ENCODE data around the gene TOR1AIP1.

The TOR1AIP1 gene

GRCh38 chr1:179966551-179966950 lies 84.5 kb downstream of the TOR1AIP1 start:
- Histone ChIP-seq H3K9me3 (ENCODE audit: control insufficient read depth, insufficient read depth, low read depth, low read length) (no peaks in the 10 kb centered on the region), H3K4me1 (ENCODE audit: control insufficient read depth, insufficient read depth, low read length) (peaks cover 6% of the 10 kb centered on the region; the same call in 1 of the 2 replicates), H3K36me3 (ENCODE audit: control insufficient read depth in 2 of 2, insufficient read depth in 1 of 2, low read length in 2 of 2) (no peaks in the 10 kb centered on the region), H3K4me3 (ENCODE audit: low read depth, low read length) (no peak overlapping the region), H3K27ac (ENCODE audit: extremely low read depth, low read depth, low read length) (no peak overlapping the region)
- TF ChIP-seq ZNF335 (tag by site-specific recombination; conservative IDR thresholded peaks at IDR 0.05) (no peak), GLIS1 (tag by site-specific recombination; IDR thresholded peaks at IDR 0.05) (no peak), ZBTB7A (tag by site-specific recombination; IDR thresholded peaks at IDR 0.05; ENCODE audit: low read depth) (no peak), ZSCAN4 (tag by site-specific recombination; IDR thresholded peaks at IDR 0.05) (no peak), ZNF626 (tag by site-specific recombination; IDR thresholded peaks at IDR 0.05) (no peak), ZBTB20 (tag by site-specific recombination; IDR thresholded peaks at IDR 0.05) (no peak)
- ChIA-PET CTCF (no interaction called here), POLR2A (interaction anchor here (1.1 to 1.6 kb wide), 2 partner anchors 10 to 11 kb away, joined by 3 to 4 read pairs; no protein-coding TSS in a partner anchor)

GRCh38 chr1:179968284-179968993 lies 86.4 kb downstream of the TOR1AIP1 start:
- no peak overlapping the region for H3K27ac ChIP-seq (ENCODE audit: extremely low read depth, low read depth, low read length)

More at GRCh38 chr1:179968284-179968993, 86.4 kb downstream of the TOR1AIP1 start:
- H3K4me1 ChIP-seq (ENCODE audit: control insufficient read depth, insufficient read depth, low read length) = peaks cover 9% of the 10 kb centered on the region; the same call in 1 of the 2 replicates
- H3K4me3 ChIP-seq (ENCODE audit: low read depth, low read length) = no peak overlapping the region
- CTCF ChIA-PET = no interaction called here
- H3K9me3 ChIP-seq (ENCODE audit: control insufficient read depth, insufficient read depth, low read depth, low read length) = no peaks in the 10 kb centered on the region
- TF ChIP-seq PRDM2 (tag by site-specific recombination; IDR thresholded peaks at IDR 0.05; ENCODE audit: borderline replicate concordance) (no peak), GLIS2 (tag by site-specific recombination; IDR thresholded peaks at IDR 0.05) (no peak), ZNF776 (tag by site-specific recombination; IDR thresholded peaks at IDR 0.05; ENCODE audit: borderline replicate concordance) (no peak), ZNF610 (tag by site-specific recombination; IDR thresholded peaks at IDR 0.05; ENCODE audit: borderline replicate concordance) (no peak)
- H3K36me3 ChIP-seq (ENCODE audit: control insufficient read depth in 2 of 2, insufficient read depth in 1 of 2, low read length in 2 of 2) = no peaks in the 10 kb centered on the region
- POLR2A ChIA-PET = no interaction called here

Data from HEK293 (cell line).